K562 (cell line): ENCODE data around the gene ZFYVE28. TPM values are rescaled to one million over a fixed set of nuclear protein-coding genes. Genes with fewer than 3 reads are reported as not detected.

ENCODE experiments used
- ATAC-seq: fragments of 200-7000 bp; cut with Tn5 transposase; 3 replicates; pipeline ENCODE4 v1.9.1; 2020; ENCODE audit warnings: moderate library complexity
- BruUV-seq: library from RNA; stranded (reverse); fragments of 400-500 nt; replicated peaks from 2 replicates; lab custom pipeline; 2021; lab: Mats Ljungman, UMichigan
- CTCF ChIA-PET: fragments of 300-600 bp; formaldehyde crosslinking; extraction: SDS; loops from one replicate; lab custom pipeline; 2021; ENCODE audit warnings: low intra/inter-chr PET ratio; lab: Yijun Ruan, JAX
- POLR2A ChIA-PET: fragments of 300-600, 350-650 bp; sonication (Branson Sonifier 250); formaldehyde crosslinking; extraction: SDS; loops from one replicate; lab custom pipeline; 2021; ENCODE audit warnings: antibody characterized with exemption, inconsistent platforms; lab: Yijun Ruan, JAX
- DNase-seq, 4 experiments: peaks; one replicate each; pipeline versions ENCODE4 v3.0.0 to v3.0.0-alpha.2; 2011 to 2018; ENCODE audit warnings: low spot score in 3 of 4, mixed read lengths in 3 of 4; ENCODE audit errors: extremely low read depth in 1 of 4
- FAIRE-seq: peaks from 2 replicates; lab custom pipeline; 2011; peaks lifted over from hg19 to GRCh38; lab: Jason Lieb, UNC
- H2AFZ ChIP-seq: 2 replicates; pipeline ENCODE4 v1.6.0; 2011; ENCODE audit warnings: low read depth, low read length, control low read depth, inconsistent platforms
- H3K27ac ChIP-seq: fragments of 200-600 bp; 3 replicates; pipeline ENCODE4 v1.8.0; 2011; ENCODE audit warnings: low read depth, mild to moderate bottlenecking, control low read depth, inconsistent platforms, low read length, moderate library complexity, mixed read lengths; ENCODE audit errors: extremely low read depth
- H3K27me3 ChIP-seq, 2 experiments: fragments of 300-600 bp in 1 of 2; 2 replicates in 1 of 2; 3 replicates in 1 of 2; pipeline versions ENCODE4 v1.6.0 to v1.8.0; 2011; ENCODE audit warnings: inconsistent platforms in 2 of 2, low read length in 2 of 2, mild to moderate bottlenecking in 1 of 2, mixed read lengths in 1 of 2, moderate library complexity in 1 of 2; ENCODE audit not compliant: control insufficient read depth in 2 of 2, insufficient read depth in 2 of 2
- H3K36me3 ChIP-seq: fragments of 300-600 bp; 3 replicates; pipeline ENCODE4 v1.8.0; 2011; ENCODE audit warnings: mild to moderate bottlenecking, low read length, inconsistent platforms; ENCODE audit not compliant: control insufficient read depth, insufficient read depth
- H3K4me1 ChIP-seq, 2 experiments: fragments of 200-600 bp in 1 of 2; replicated peaks in 1 of 2; 2 replicates in 1 of 2; 3 replicates in 1 of 2; pipeline versions ENCODE4 v1.5.1 to v1.8.0; 2011; ENCODE audit warnings: inconsistent platforms in 2 of 2, low read length in 2 of 2, mild to moderate bottlenecking in 1 of 2, mixed read lengths in 1 of 2, moderate library complexity in 1 of 2; ENCODE audit not compliant: control insufficient read depth in 2 of 2, insufficient read depth in 2 of 2
- H3K4me2 ChIP-seq: 2 replicates; pipeline ENCODE4 v1.6.1; 2011; ENCODE audit warnings: low read length, control low read depth, inconsistent platforms, mixed read lengths; ENCODE audit not compliant: insufficient read depth
- H3K4me3 ChIP-seq: fragments of 200-600 bp; sonication (generic), shearing (Covaris generic); 2 replicates; pipeline ENCODE4 v1.5.1; 2016; ENCODE audit warnings: control low read depth, inconsistent platforms
- H3K79me2 ChIP-seq: fragments of 200-600 bp; 3 replicates; pipeline ENCODE4 v1.8.0; 2011; ENCODE audit warnings: low read length, inconsistent platforms; ENCODE audit not compliant: control insufficient read depth, insufficient read depth
- H3K9ac ChIP-seq, 2 experiments: 2 replicates each; pipeline versions ENCODE4 v1.6.0 to v1.6.1; 2011; ENCODE audit warnings: low read depth in 2 of 2, low read length in 2 of 2, control low read depth in 1 of 2, inconsistent platforms in 1 of 2, mild to moderate bottlenecking in 1 of 2, mixed read lengths in 1 of 2; ENCODE audit not compliant: insufficient read depth in 1 of 2
- H3K9me1 ChIP-seq: one replicate; pipeline ENCODE4 v1.6.0; 2011; ENCODE audit warnings: inconsistent platforms, mild to moderate bottlenecking, low read length, moderate library complexity; ENCODE audit not compliant: control insufficient read depth, insufficient read depth
- H3K9me3 ChIP-seq: replicated peaks from 2 replicates; pipeline ENCODE4 v1.5.1; 2011; ENCODE audit warnings: low read depth, low read length, inconsistent platforms; ENCODE audit not compliant: control insufficient read depth, insufficient read depth
- H4K20me1 ChIP-seq: replicated peaks from 2 replicates; pipeline ENCODE4 v1.6.1; 2011; ENCODE audit warnings: low read length, inconsistent platforms, mixed read lengths; ENCODE audit not compliant: control insufficient read depth, insufficient read depth
- AFF4 ChIP-seq: sonication (generic); formaldehyde crosslinking; IDR thresholded peaks from 2 replicates; pipeline ENCODE4 v1.8.0; 2023; ENCODE audit warnings: mild to moderate bottlenecking, missing genetic modification reagents
- CBX2 ChIP-seq: fragments of 200-600 bp; sonication (generic); IDR thresholded peaks from one replicate; pipeline ENCODE4 v1.6.1; 2012; ENCODE audit warnings: mild to moderate bottlenecking, low read length, inconsistent platforms; ENCODE audit not compliant: insufficient read depth, poor library complexity, severe bottlenecking
- GABPB1 ChIP-seq: sonication (generic); formaldehyde crosslinking; IDR thresholded peaks from 2 replicates; pipeline ENCODE4 v1.8.0; 2022; ENCODE audit warnings: mild to moderate bottlenecking, missing genetic modification reagents
- KHSRP ChIP-seq: fragments of 450-650 bp; IDR thresholded peaks from 2 replicates; pipeline ENCODE4 v1.6.1; 2017
- LCOR ChIP-seq: sonication (generic); formaldehyde crosslinking; IDR thresholded peaks from 2 replicates; pipeline ENCODE4 v1.8.0; 2022; ENCODE audit warnings: mild to moderate bottlenecking, missing genetic modification reagents
- MCM2 ChIP-seq: fragments of 450-650 bp; IDR thresholded peaks from 2 replicates; pipeline ENCODE4 v1.6.1; 2017; ENCODE audit warnings: low read depth, mild to moderate bottlenecking
- PHB2 ChIP-seq: fragments of 450-650 bp; IDR thresholded peaks from 2 replicates; pipeline ENCODE4 v1.6.1; 2017; ENCODE audit warnings: low read depth
- PML ChIP-seq: IDR thresholded peaks from 2 replicates; pipeline ENCODE4 v1.6.1; 2012; ENCODE audit warnings: low read length, inconsistent platforms
- RAD51 ChIP-seq: fragments of 450-650 bp; IDR thresholded peaks from 2 replicates; pipeline ENCODE4 v1.7.1; 2016; ENCODE audit warnings: low read depth, mild to moderate bottlenecking, borderline replicate concordance
- RBM15 ChIP-seq: fragments of 200-400 bp; formaldehyde crosslinking; IDR thresholded peaks from 2 replicates; pipeline ENCODE4 v1.6.1; 2018; ENCODE audit warnings: mild to moderate bottlenecking, low read length, moderate library complexity; ENCODE audit not compliant: insufficient read depth
- STAT5A ChIP-seq: IDR thresholded peaks from 2 replicates; pipeline ENCODE4 v1.6.1; 2012; ENCODE audit warnings: low read length, inconsistent platforms, borderline replicate concordance
- ZBTB12 ChIP-seq: fragments of 250-450 bp; sonication (Bioruptor Pico); IDR thresholded peaks from 2 replicates; pipeline ENCODE4 v1.4.0; 2020
- ZNF354B ChIP-seq: fragments of 250-450 bp; sonication (Bioruptor Pico); IDR thresholded peaks from 2 replicates; pipeline ENCODE4 v1.4.0; 2020
- ZNF431 ChIP-seq: sonication (generic); formaldehyde crosslinking; IDR thresholded peaks from 2 replicates; pipeline ENCODE4 v1.8.0; 2022; ENCODE audit warnings: mild to moderate bottlenecking, missing genetic modification reagents
- ZNF764 ChIP-seq: fragments of 250-450 bp; sonication (Bioruptor Pico); IDR thresholded peaks from 2 replicates; pipeline ENCODE4 v1.4.0; 2020; ENCODE audit warnings: low read depth, mild to moderate bottlenecking, moderate library complexity
- WGBS: fragments of 100-300 bp; shearing (Covaris generic); methylation state at CpG from one replicate; pipeline ENCODE4 v1.1.6; 2016; ENCODE audit warnings: low coverage, mixed read lengths; ENCODE audit not compliant: insufficient coverage; ENCODE audit errors: missing lambda C conversion rate; 5-methylcytosine and 5-hydroxymethylcytosine counted together
- in situ Hi-C: fragments of 300-500 bp; cut with MboI; formaldehyde crosslinking; loops from 4 replicates; pipeline ENCODE4 v1.15.0; 2018; ENCODE audit warnings: inconsistent platforms, mixed read lengths
- intact Hi-C: fragments of 100-400 bp; cut with micrococcal nuclease; formaldehyde crosslinking; loops from 2 replicates; pipeline ENCODE4 v1.14.2; 2022
- polyA plus RNA-seq, 8 experiments: library from polyadenylated mRNA; depleted of rRNA in 4 of 8; stranded (reverse) in 5 of 8; unstranded in 3 of 8; fragments of >200 nt; fragmentation: Nextera tagmentation in 2 of 8; fragmentation: Illumina TruSeq in 1 of 8; extraction: Ambion mirVana in 2 of 8; extraction: Trizol in 1 of 8; gene quantifications; 2 replicates each; pipeline versions ENCODE4 v1.2.1 to v1.2.3, GENCODE V29; 2011 to 2014; ENCODE audit warnings: inconsistent platforms in 1 of 8, missing spikeins in 1 of 8
- total RNA-seq, 7 experiments: library from RNA; depleted of rRNA in 6 of 7; stranded (reverse); fragments of >200 nt in 6 of 7; fragmentation: Illumina TruSeq in 2 of 7; extraction: Trizol in 2 of 7; gene quantifications; 2 replicates each; pipeline versions ENCODE4 v1.2.1 to v1.2.3, GENCODE V29; 2011 to 2021; ENCODE audit warnings: low replicate concordance in 1 of 7
- TF ChIP-seq, protein P1 (sequence below): fragments of 450-650 bp; formaldehyde crosslinking; IDR thresholded peaks from 2 replicates; pipeline ENCODE4 v1.4.0; 2020; ENCODE audit warnings: mild to moderate bottlenecking, moderate library complexity

The ZFYVE28 gene
- total and polyA plus RNA-seq, 9 of the 15 experiments (the other 6 are each of a cell fraction or from before 2014, with no cell fraction given), result 1.3 to 24.8 (median 8.9) TPM

GRCh38 chr4:2415881-2416563 lies 2.4 kb downstream of the ZFYVE28 start:
- WGBS, result 16% methylated on average over 15 of the region's 17 CpGs
- H3K9me1 ChIP-seq, result no peaks in the 10 kb centered on the region
- no peak for DNase-seq
- H3K9me3 ChIP-seq, result no peaks in the 10 kb centered on the region
- in situ Hi-C loops, result no loop called here
- BruUV-seq, result TSS peak; percentile 28
- no peaks in the 10 kb centered on the region; a peak in 1 of 5 replicates for H3K27me3 ChIP-seq
- CTCF ChIA-PET, result no interaction called here
- no peaks in the 10 kb centered on the region for H3K36me3 ChIP-seq
- peak overlapping the region; percentile 57 for H3K4me3 ChIP-seq
- H3K4me2 ChIP-seq, result peak overlapping the region; percentile 83
- no peak for ATAC-seq
- peaks cover 74% of the 10 kb centered on the region for H3K79me2 ChIP-seq
- POLR2A ChIA-PET, result interaction anchor here (0.5 to 1.9 kb wide), 15 partner anchors 9 to 616 kb away, joined by 3 to 7 read pairs (median 3); no protein-coding TSS in a partner anchor
- peak overlapping the region; percentile 60 to 91 for H3K9ac ChIP-seq
- intact Hi-C loops, result loop anchor here (2.0 to 10.0 kb wide), 5 partner anchors 13 to 544 kb away; partner anchors contain the start of genes HAUS3, MXD4, NSD2 and POLN
- H4K20me1 ChIP-seq, result no peaks in the 10 kb centered on the region; the same call in 1 of the 2 replicates
- H2AFZ ChIP-seq, result peak overlapping the region; percentile 80
- H3K27ac ChIP-seq, result peak overlapping the region; percentile 74
- peaks cover 59 to 74% of the 10 kb centered on the region in 2 experiments for H3K4me1 ChIP-seq
- peak; percentile 26 for FAIRE-seq
- TF ChIP-seq RBM15, result no peak
- no peak for TF ChIP-seq ZBTB12 (CRISPR knock-in tag)
- TF ChIP-seq MCM2, result no peak
- no peak for TF ChIP-seq RAD51
- TF ChIP-seq, protein P1, sequence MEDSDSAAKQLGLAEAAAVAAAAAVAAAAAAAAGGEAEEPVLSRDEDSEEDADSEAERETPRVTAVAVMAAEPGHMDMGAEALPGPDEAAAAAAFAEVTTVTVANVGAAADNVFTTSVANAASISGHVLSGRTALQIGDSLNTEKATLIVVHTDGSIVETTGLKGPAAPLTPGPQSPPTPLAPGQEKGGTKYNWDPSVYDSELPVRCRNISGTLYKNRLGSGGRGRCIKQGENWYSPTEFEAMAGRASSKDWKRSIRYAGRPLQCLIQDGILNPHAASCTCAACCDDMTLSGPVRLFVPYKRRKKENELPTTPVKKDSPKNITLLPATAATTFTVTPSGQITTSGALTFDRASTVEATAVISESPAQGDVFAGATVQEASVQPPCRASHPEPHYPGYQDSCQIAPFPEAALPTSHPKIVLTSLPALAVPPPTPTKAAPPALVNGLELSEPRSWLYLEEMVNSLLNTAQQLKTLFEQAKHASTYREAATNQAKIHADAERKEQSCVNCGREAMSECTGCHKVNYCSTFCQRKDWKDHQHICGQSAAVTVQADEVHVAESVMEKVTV, result no peak
- TF ChIP-seq ZNF354B (CRISPR knock-in tag), result no peak
- TF ChIP-seq LCOR (CRISPR knock-in tag), result peak; percentile 72
- TF ChIP-seq STAT5A, result no peak
- no peak for TF ChIP-seq KHSRP
- no peak; the same call in 1 of the 2 replicates for TF ChIP-seq ZNF431
- TF ChIP-seq AFF4, result peak; percentile 67; the same call in 1 of the 2 replicates
- no peak for TF ChIP-seq PHB2
- TF ChIP-seq ZNF764 (CRISPR knock-in tag), result no peak
- no peak for TF ChIP-seq CBX2
- no peak for TF ChIP-seq GABPB1
- TF ChIP-seq PML, result no peak
